CD14-positive monocyte (primary cell): Measurements from ENCODE around the gene FAM120B. TPM values are rescaled to one million over a fixed set of nuclear protein-coding genes. Genes with fewer than 3 reads are reported as not detected.
A peak's percentile ranks its signal among the peaks of the same experiment; 100 is the strongest.

Experiments used
- DNase-seq, 3 donors: peaks; one replicate each; pipeline ENCODE4 v3.0.0-alpha.2; 2011 to 2022
- H2AFZ ChIP-seq: 2 replicates; pipeline ENCODE4 v1.6.0; 2012; ENCODE audit warnings: mild to moderate bottlenecking, low read depth, low read length, inconsistent platforms; ENCODE audit not compliant: insufficient read depth, poor library complexity, severe bottlenecking
- H3K27ac ChIP-seq, 2 donors: 1 replicate in 1 of 2; 2 replicates in 1 of 2; pipeline ENCODE4 v1.5.1; 2012 to 2013; ENCODE audit warnings: low read length in 2 of 2, control low read depth in 1 of 2, inconsistent platforms in 1 of 2, low read depth in 1 of 2, mild to moderate bottlenecking in 1 of 2
- H3K27me3 ChIP-seq, 2 donors: one replicate each; pipeline versions ENCODE4 v1.6.0 to v1.6.1; 2011 to 2013; ENCODE audit warnings: low read length in 2 of 2; ENCODE audit not compliant: control insufficient read depth in 2 of 2, insufficient read depth in 2 of 2
- H3K36me3 ChIP-seq, 2 donors: replicated peaks in 1 of 2; 1 replicate in 1 of 2; 2 replicates in 1 of 2; pipeline versions ENCODE4 v1.5.1 to v1.6.1; 2012 to 2013; ENCODE audit warnings: low read length in 2 of 2, control low read depth in 1 of 2, inconsistent platforms in 1 of 2, mild to moderate bottlenecking in 1 of 2; ENCODE audit not compliant: insufficient read depth in 2 of 2, control insufficient read depth in 1 of 2
- H3K4me1 ChIP-seq, 2 donors: 1 replicate in 1 of 2; 2 replicates in 1 of 2; pipeline versions ENCODE4 v1.5.1 to v1.6.1; 2012 to 2013; ENCODE audit warnings: low read length in 2 of 2, control low read depth in 1 of 2, inconsistent platforms in 1 of 2, mild to moderate bottlenecking in 1 of 2, moderate library complexity in 1 of 2; ENCODE audit not compliant: insufficient read depth in 2 of 2, control insufficient read depth in 1 of 2
- H3K4me2 ChIP-seq: replicated peaks from 2 replicates; pipeline ENCODE3; 2012; ENCODE audit warnings: low read length, moderate library complexity, mild to moderate bottlenecking; ENCODE audit not compliant: poor library complexity, severe bottlenecking; ENCODE audit errors: extremely low read depth
- H3K4me3 ChIP-seq, 3 experiments: fragments of 200-600 bp in 1 of 3; sonication (generic) in 1 of 3; replicated peaks in 1 of 3; 1 replicate in 2 of 3; 2 replicates in 1 of 3; pipeline ENCODE4 v1.5.1; 2011 to 2013; ENCODE audit warnings: low read length in 3 of 3, mild to moderate bottlenecking in 3 of 3, control low read depth in 2 of 3, low read depth in 2 of 3, inconsistent platforms in 1 of 3, moderate library complexity in 1 of 3
- H3K79me2 ChIP-seq: 2 replicates; pipeline ENCODE4 v1.6.0; 2012; ENCODE audit warnings: mild to moderate bottlenecking, control low read depth, inconsistent platforms, low read length, moderate library complexity; ENCODE audit not compliant: insufficient read depth
- H3K9ac ChIP-seq: 2 replicates; pipeline ENCODE4 v1.6.0; 2017; ENCODE audit warnings: low read length, mild to moderate bottlenecking; ENCODE audit not compliant: insufficient read depth, poor library complexity, severe bottlenecking
- H3K9me3 ChIP-seq, 2 donors: replicated peaks in 1 of 2; 1 replicate in 1 of 2; 2 replicates in 1 of 2; pipeline versions ENCODE4 v1.5.1 to v1.6.1; 2012 to 2013; ENCODE audit warnings: low read length in 2 of 2, control low read depth in 1 of 2; ENCODE audit not compliant: control insufficient read depth in 1 of 2, insufficient read depth in 1 of 2
- H4K20me1 ChIP-seq: 2 replicates; pipeline ENCODE4 v1.6.0; 2012; ENCODE audit warnings: mild to moderate bottlenecking, low read length, control low read depth, moderate library complexity; ENCODE audit not compliant: insufficient read depth
- H3K27ac Mint-ChIP-seq, 7 donors: one replicate each; pipeline ENCODE4 v1.8.0; 2020; ENCODE audit warnings: mild to moderate bottlenecking in 7 of 7, mixed read lengths in 7 of 7, moderate library complexity in 6 of 7, inconsistent platforms in 2 of 7
- H3K27me3 Mint-ChIP-seq, 3 donors: one replicate each; pipeline ENCODE4 v1.8.0; 2021 to 2022; ENCODE audit warnings: low read depth in 3 of 3, mild to moderate bottlenecking in 3 of 3, mixed read lengths in 3 of 3, moderate library complexity in 3 of 3, inconsistent platforms in 1 of 3
- H3K36me3 Mint-ChIP-seq, 2 donors: one replicate each; pipeline ENCODE4 v1.8.0; 2020; ENCODE audit warnings: mixed read lengths in 2 of 2, inconsistent platforms in 1 of 2, mild to moderate bottlenecking in 1 of 2
- H3K4me1 Mint-ChIP-seq: one replicate; pipeline ENCODE4 v1.8.0; 2020; ENCODE audit warnings: mild to moderate bottlenecking, mixed read lengths
- H3K4me3 Mint-ChIP-seq, 2 donors: one replicate each; pipeline ENCODE4 v1.8.0; 2020; ENCODE audit warnings: mild to moderate bottlenecking in 2 of 2, mixed read lengths in 2 of 2, moderate library complexity in 1 of 2
- H3K9me3 Mint-ChIP-seq, 7 donors: one replicate each; pipeline ENCODE4 v1.8.0; 2020 to 2022; ENCODE audit warnings: mixed read lengths in 7 of 7, mild to moderate bottlenecking in 6 of 7, moderate library complexity in 6 of 7, inconsistent platforms in 2 of 7
- CTCF ChIP-seq: fragments of 200-600 bp; IDR thresholded peaks from one replicate; pipeline ENCODE4 v1.8.0; 2022; ENCODE audit warnings: antibody characterized with exemption, mild to moderate bottlenecking
- WGBS: methylation state at CpG from one replicate; pipeline ENCODE4 v1.1.5; 2013; ENCODE audit warnings: missing lambda C conversion rate; ENCODE audit not compliant: insufficient coverage; 5-methylcytosine and 5-hydroxymethylcytosine counted together
- intact Hi-C, 2 donors: fragments of 100-400 bp; cut with micrococcal nuclease; formaldehyde crosslinking; loops; one replicate each; pipeline versions ENCODE4 v1.15.0 to v1.15.1; 2023
- polyA plus RNA-seq, 3 donors: library from polyadenylated mRNA; depleted of rRNA in 1 of 3; unstranded in 2 of 3; stranded (reverse) in 1 of 3; fragments of 300-500 nt in 2 of 3; fragments of >200 nt in 1 of 3; fragmentation: Illumina TruSeq in 2 of 3; gene quantifications; 1 replicate in 2 of 3; 2 replicates in 1 of 3; pipeline ENCODE4 v1.2.3, GENCODE V29; 2012 to 2021

Gene FAM120B
- polyA plus RNA-seq, 3 donors: 10.6 to 20.2 (median 11.2) TPM

- Histone ChIP-seq H4K20me1 (no peaks in the 10 kb centered on the region), H3K79me2 (no peaks in the 10 kb centered on the region), H2AFZ (peak overlapping the region; percentile 85), H3K9me3 (no peaks in the 10 kb centered on the region), H3K4me1 (peaks cover 22 to 28% of the 10 kb centered on the region in 2 donors), H3K9ac (no peak overlapping the region), H3K4me2 (peak overlapping the region; percentile 94), H3K27ac (peak overlapping the region; percentile 84 to 86), H3K36me3 (no peaks in the 10 kb centered on the region), H3K27me3 (no peaks in the 10 kb centered on the region), H3K4me3 (peak overlapping the region in 1 of 3 experiments; percentile 92)
- intact Hi-C loops: no loop called here
- Mint-ChIP-seq H3K4me1 (peaks cover 31% of the 10 kb centered on the region), H3K4me3 (no peak overlapping the region), H3K27me3 (peaks cover 1 to 18% (median 5%) of the 10 kb centered on the region in 3 donors), H3K9me3 (no peaks in the 10 kb centered on the region), H3K36me3 (peaks cover 0 to 10% of the 10 kb centered on the region in 2 donors), H3K27ac (peak overlapping the region in 4 of 7 donors; percentile 49 to 87 (median 85))
- WGBS: 97% methylated on average over 17 of the region's 19 CpGs
- no peak for DNase-seq
- no peak for TF ChIP-seq CTCF
These were observed 35.5 kb upstream of the FAM120B start for GRCh38 chr6:170270984-170271593.

GRCh38 chr6:170271771-170272314, 34.7 kb upstream of the FAM120B start:
- H3K9me3 ChIP-seq: no peaks in the 10 kb centered on the region
- no peaks in the 10 kb centered on the region for H3K36me3 ChIP-seq
- H3K27me3 ChIP-seq: no peaks in the 10 kb centered on the region
- peak overlapping the region; percentile 94 for H3K4me2 ChIP-seq
- 3% methylated on average over 23 of the region's 32 CpGs for WGBS
- no peaks in the 10 kb centered on the region for H4K20me1 ChIP-seq
- peak overlapping the region; percentile 85 for H2AFZ ChIP-seq
- peak overlapping the region; percentile 76 for H3K9ac ChIP-seq
- peaks cover 6 to 18% (median 7%) of the 10 kb centered on the region in 3 donors for H3K27me3 Mint-ChIP-seq
- peaks cover 0 to 10% of the 10 kb centered on the region in 2 donors for H3K36me3 Mint-ChIP-seq
- H3K4me1 Mint-ChIP-seq: peaks cover 26% of the 10 kb centered on the region
- H3K27ac Mint-ChIP-seq: peak overlapping the region in 6 of 7 donors; percentile 51 to 87 (median 84)
- H3K4me3 ChIP-seq: peak overlapping the region; percentile 48 to 95 (median 92)
- TF ChIP-seq CTCF: no peak
- peak; percentile 81 to 90 (median 83) for DNase-seq
- intact Hi-C loops: no loop called here
- peaks cover 17 to 21% of the 10 kb centered on the region in 2 donors for H3K4me1 ChIP-seq
- H3K27ac ChIP-seq: peak overlapping the region; percentile 84 to 86
- H3K4me3 Mint-ChIP-seq: peak overlapping the region; percentile 84 to 92
- no peaks in the 10 kb centered on the region for H3K79me2 ChIP-seq
- H3K9me3 Mint-ChIP-seq: no peaks in the 10 kb centered on the region
